Anterior cingulate cortex (tissue), 58 donors: Measurements from ENCODE around the gene MAP3K3.
A peak's percentile ranks its signal among the peaks of the same experiment; 100 is the strongest.

Experiments
- DNase-seq, 58 donors: peaks; one replicate each; lab custom pipeline; 2025; lab: John Stamatoyannopoulos, UW

MAP3K3 gene

DNA sequence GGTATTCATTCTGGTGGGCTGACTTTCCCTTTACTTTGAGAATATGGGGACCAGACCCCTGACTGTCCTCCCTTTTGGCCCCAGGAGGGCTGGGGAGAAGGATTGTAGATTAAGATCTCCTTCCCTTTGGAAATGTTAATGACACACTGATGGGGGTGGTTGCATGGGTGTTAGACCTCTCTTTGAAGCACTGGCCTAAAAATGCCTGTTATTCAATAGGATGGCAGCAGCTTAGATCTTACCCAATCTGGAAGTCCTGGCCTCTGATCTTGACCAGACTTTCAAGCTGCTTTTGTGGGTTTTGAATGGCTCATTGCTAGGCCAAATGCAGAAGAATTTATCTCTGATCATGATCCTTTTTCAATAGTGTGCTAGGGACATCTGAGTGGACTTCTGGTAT, 25.7 kb downstream of the MAP3K3 start:
- no peak for DNase-seq

- DNase-seq = no peak
Measured at GRCh38 chr17:63649813-63650212, 27.6 kb downstream of the MAP3K3 start.

GRCh38 chr17:63652106-63652505, 29.9 kb downstream of the MAP3K3 start:
- DNase-seq = no peak

GRCh38 chr17:63653050-63653449, 30.8 kb downstream of the MAP3K3 start:
- DNase-seq = no peak

DNA sequence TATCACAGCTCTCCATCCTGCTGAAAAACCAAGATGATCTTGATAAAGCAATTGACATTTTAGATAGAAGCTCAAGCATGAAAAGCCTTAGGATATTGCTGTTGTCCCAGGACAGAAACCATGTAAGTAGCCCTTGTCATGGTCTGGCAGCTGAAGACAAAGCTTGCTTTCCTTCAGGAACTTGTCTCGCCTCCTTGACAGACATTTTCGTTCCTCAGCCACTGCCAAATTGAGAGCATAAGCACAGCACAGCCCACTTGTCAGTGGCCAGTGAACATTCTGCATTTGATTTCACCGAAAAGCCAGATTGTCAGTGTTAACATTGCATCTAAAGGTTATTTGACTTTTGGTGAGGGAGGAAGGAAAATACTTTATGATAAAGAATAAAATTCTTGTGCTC, 35.6 kb downstream of the MAP3K3 start:
- no peak for DNase-seq

- no peak for DNase-seq
Measured at GRCh38 chr17:63658366-63658765, 36.1 kb downstream of the MAP3K3 start.

GRCh38 chr17:63659850-63660249, 37.6 kb downstream of the MAP3K3 start:
- DNase-seq = no peak

- DNase-seq = peak in 3 of 58 donors; percentile 7 to 17 (median 10)
Measured at GRCh38 chr17:63665527-63666214, 43.5 kb downstream of the MAP3K3 start.

- no peak for DNase-seq
Measured at GRCh38 chr17:63672856-63673255, 50.6 kb downstream of the MAP3K3 start.

- DNase-seq = no peak
Measured at GRCh38 chr17:63675231-63675606, 53.0 kb downstream of the MAP3K3 start.

GRCh38 chr17:63675607-63676546, 53.7 kb downstream of the MAP3K3 start:
- DNase-seq = peak in 12 of 58 donors; percentile 15 to 41 (median 23)

GRCh38 chr17:63676584-63676983, 54.4 kb downstream of the MAP3K3 start:
- DNase-seq = no peak

DNA sequence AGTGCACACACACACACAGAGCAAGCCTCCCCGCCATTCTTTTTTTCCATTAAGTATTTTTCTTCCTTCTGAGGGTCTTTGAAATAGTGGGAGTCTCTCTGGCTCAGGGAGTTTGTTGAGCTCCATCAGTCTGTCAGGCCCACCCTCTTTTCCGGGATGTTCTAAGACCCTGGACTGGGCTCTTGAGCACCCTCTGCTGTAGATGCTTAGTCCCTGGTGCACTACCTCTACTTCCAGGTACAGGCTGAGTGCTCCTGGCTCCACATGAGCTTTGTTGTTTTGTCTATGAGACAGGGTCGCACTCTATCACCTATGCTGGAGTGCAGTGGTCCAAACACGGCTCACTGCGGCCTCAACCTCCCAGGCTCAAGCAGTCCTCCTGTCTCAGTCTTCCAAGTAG, 57.0 kb downstream of the MAP3K3 start:
- DNase-seq = no peak

GRCh38 chr17:63680700-63681099, 58.5 kb downstream of the MAP3K3 start:
- no peak for DNase-seq

DNA sequence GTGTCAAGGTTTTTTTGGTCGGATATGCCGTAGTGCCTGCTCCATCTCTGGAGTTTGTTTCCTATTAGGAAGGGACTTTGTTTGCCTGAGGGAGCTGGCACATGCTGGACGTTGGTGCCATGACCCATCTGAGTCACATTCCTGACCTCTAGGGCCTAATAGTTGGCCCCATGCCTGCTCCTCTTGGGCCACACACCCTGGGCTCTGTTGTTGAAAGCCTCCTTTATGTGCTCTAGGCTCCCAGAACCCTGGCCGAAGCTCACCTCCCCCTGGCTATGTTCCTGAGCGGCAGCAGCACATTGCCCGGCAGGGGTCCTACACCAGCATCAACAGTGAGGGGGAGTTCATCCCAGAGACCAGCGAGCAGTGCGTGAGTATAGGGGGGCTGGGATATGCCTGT, 59.3 kb downstream of the MAP3K3 start:
- peak in 1 of 58 donors; percentile 36 for DNase-seq

GRCh38 chr17:63682441-63682840, 60.2 kb downstream of the MAP3K3 start:
- DNase-seq = no peak

DNA sequence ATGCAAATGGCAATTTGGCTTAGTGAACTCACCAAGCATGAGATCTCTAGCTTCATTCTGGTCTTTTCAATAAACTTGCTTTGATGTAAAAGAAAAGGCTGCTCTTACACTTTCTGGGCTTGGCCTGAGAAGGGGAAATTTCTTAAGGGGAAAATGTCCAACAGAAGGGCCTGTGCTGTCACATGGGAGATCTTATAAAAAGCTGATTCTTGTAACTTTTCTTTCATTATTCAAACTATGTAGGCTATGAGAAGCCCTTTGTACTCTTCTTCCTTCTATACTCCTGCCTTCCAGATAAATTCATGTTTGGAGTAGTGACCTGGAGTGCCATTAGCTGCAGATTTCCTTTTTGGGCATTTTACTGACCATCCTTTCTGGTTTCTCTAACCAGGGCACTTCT, 60.8 kb downstream of the MAP3K3 start:
- no peak for DNase-seq

GRCh38 chr17:63685041-63685440, 62.8 kb downstream of the MAP3K3 start:
- peak in 40 of 58 donors; percentile 11 to 85 (median 41) for DNase-seq

GRCh38 chr17:63685578-63685977, 63.4 kb downstream of the MAP3K3 start:
- DNase-seq = no peak

DNA sequence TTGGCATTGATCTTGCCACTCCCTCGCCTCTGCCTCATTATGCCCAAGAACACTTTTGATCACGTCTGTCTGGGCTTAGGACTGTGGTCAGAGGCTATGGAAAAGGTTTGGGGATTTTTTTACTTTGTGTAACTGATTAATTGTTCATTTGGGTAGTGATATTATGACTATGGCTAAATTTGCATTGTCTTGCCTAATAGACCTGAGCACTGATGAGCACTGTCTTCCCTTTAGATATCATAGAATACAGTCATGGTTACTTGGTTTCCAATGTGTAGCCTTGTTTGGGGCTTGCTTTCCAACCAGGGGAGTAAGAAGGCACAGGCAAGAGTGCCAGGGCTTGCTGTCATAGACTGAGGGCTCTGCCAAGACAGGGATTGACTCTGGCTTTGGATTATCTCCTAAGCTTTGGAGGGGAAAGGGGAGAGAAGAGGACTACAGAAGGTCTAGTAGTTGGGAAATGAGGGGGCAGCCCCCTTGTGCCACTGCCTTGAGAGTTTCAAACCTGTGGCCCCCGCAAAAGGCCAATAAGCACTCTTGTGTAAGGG, 64.0 kb downstream of the MAP3K3 start:
- no peak for DNase-seq

GRCh38 chr17:63688396-63689020, 66.3 kb downstream of the MAP3K3 start:
- no peak for DNase-seq
